A172 (cell line): ENCODE data around the gene ARHGEF28. TPM values are rescaled to one million over a fixed set of nuclear protein-coding genes. Genes with fewer than 3 reads are reported as not detected.

Source experiments
- DNase-seq: peaks from one replicate; pipeline ENCODE4 v3.0.0-alpha.2; 2015; ENCODE audit warnings: low spot score
- total RNA-seq: library from RNA; depleted of rRNA; stranded (reverse); fragments of >200 nt; shearing (Covaris generic); gene quantifications from 2 replicates; pipeline ENCODE4 v1.2.3, GENCODE V29; 2014; rRNA removed

The ARHGEF28 gene
- total RNA-seq, result 15.7 and 15.9 TPM in 2 replicates

GRCh38 chr5:73625944-73626811, at the start of gene ARHGEF28:
TSS of gene ARHGEF28 (plus strand) at chr5:73626196. CDS start at chr5:73684852, 58,656 bp downstream.
- DNase-seq, result peak; percentile 60

- no peak for DNase-seq
Observed at GRCh38 chr5:73582285-73583145, 43.5 kb upstream of the ARHGEF28 start.

- DNase-seq, result no peak
Observed at GRCh38 chr5:73587923-73588322, 38.1 kb upstream of the ARHGEF28 start.

GRCh38 chr5:73591102-73591695, 34.8 kb upstream of the ARHGEF28 start:
- DNase-seq, result peak; percentile 88

GRCh38 chr5:73591698-73592501, 34.1 kb upstream of the ARHGEF28 start:
- peak; percentile 79 for DNase-seq

GRCh38 chr5:73592551-73592950, 33.4 kb upstream of the ARHGEF28 start:
- peak; percentile 65 for DNase-seq

- DNase-seq, result peak; percentile 51
Observed at GRCh38 chr5:73596705-73597328, 29.2 kb upstream of the ARHGEF28 start.

- no peak for DNase-seq
Observed at GRCh38 chr5:73599380-73599779, 26.6 kb upstream of the ARHGEF28 start.

- no peak for DNase-seq
Observed at GRCh38 chr5:73603998-73604397, 22.0 kb upstream of the ARHGEF28 start.

GRCh38 chr5:73605223-73606087, 20.5 kb upstream of the ARHGEF28 start:
- peak; percentile 52 for DNase-seq

GRCh38 chr5:73606206-73606753, 19.7 kb upstream of the ARHGEF28 start:
- no peak for DNase-seq

GRCh38 chr5:73607228-73607627, 18.8 kb upstream of the ARHGEF28 start:
- DNase-seq, result no peak

- no peak for DNase-seq
Observed at GRCh38 chr5:73612799-73613198, 13.2 kb upstream of the ARHGEF28 start.

- peak; percentile 16 for DNase-seq
Observed at GRCh38 chr5:73615085-73615484, 10.9 kb upstream of the ARHGEF28 start.

- no peak for DNase-seq
Observed at GRCh38 chr5:73615947-73616346, 10.0 kb upstream of the ARHGEF28 start.

GRCh38 chr5:73617510-73618279, 8.3 kb upstream of the ARHGEF28 start:
- peak; percentile 53 for DNase-seq

GRCh38 chr5:73619606-73620333, 6.2 kb upstream of the ARHGEF28 start:
- DNase-seq, result no peak

- no peak for DNase-seq
Observed at GRCh38 chr5:73620334-73620687, 5.7 kb upstream of the ARHGEF28 start.
